Neutrophil (primary cell): ENCODE results near the gene PPHLN1.

ENCODE experiments used
- H3K27ac ChIP-seq: fragments of 200-600 bp; sonication (generic); 2 replicates; pipeline ENCODE4 v1.5.1; 2016; ENCODE audit warnings: mild to moderate bottlenecking, moderate library complexity
- H3K27me3 ChIP-seq: fragments of 200-600 bp; sonication (generic); 2 replicates; pipeline ENCODE4 v1.6.0; 2016; ENCODE audit warnings: mild to moderate bottlenecking
- H3K36me3 ChIP-seq: fragments of 200-600 bp; sonication (generic); 2 replicates; pipeline ENCODE4 v1.5.1; 2017
- H3K4me1 ChIP-seq, 2 experiments: fragments of 200-600 bp in 1 of 2; sonication (generic) in 1 of 2; 1 replicate in 1 of 2; 2 replicates in 1 of 2; pipeline versions ENCODE4 v1.5.1 to v1.6.1; 2013 to 2016; ENCODE audit warnings: low read depth in 1 of 2, low read length in 1 of 2, mild to moderate bottlenecking in 1 of 2, moderate library complexity in 1 of 2; ENCODE audit not compliant: control insufficient read depth in 1 of 2, insufficient read depth in 1 of 2
- H3K4me3 ChIP-seq, 2 experiments: fragments of 200-600 bp in 1 of 2; sonication (generic) in 1 of 2; 1 replicate in 1 of 2; 2 replicates in 1 of 2; pipeline ENCODE4 v1.5.1; 2013 to 2016; ENCODE audit warnings: low read depth in 1 of 2, low read length in 1 of 2, mild to moderate bottlenecking in 1 of 2, moderate library complexity in 1 of 2
- H3K9me3 ChIP-seq: fragments of 200-600 bp; sonication (generic); 2 replicates; pipeline ENCODE4 v1.5.1; 2016
- CTCF ChIP-seq: fragments of 200-600 bp; sonication (generic); IDR thresholded peaks from 2 replicates; pipeline ENCODE4 v1.5.1; 2016; ENCODE audit warnings: antibody characterized with exemption

The PPHLN1 gene

GRCh38 chr12:42483521-42483790, 157.5 kb downstream of the PPHLN1 start:
- no peaks in the 10 kb centered on the region for H3K9me3 ChIP-seq
- H3K4me1 ChIP-seq = peaks cover 15 to 18% of the 10 kb centered on the region in 2 experiments
- peak overlapping the region; percentile 49 to 52 for H3K4me3 ChIP-seq
- TF ChIP-seq CTCF = no peak
- peaks cover 100% of the 10 kb centered on the region for H3K27me3 ChIP-seq
- no peaks in the 10 kb centered on the region for H3K36me3 ChIP-seq
- no peak overlapping the region for H3K27ac ChIP-seq

GRCh38 chr12:42484996-42485395, 159.0 kb downstream of the PPHLN1 start:
- Histone ChIP-seq H3K9me3 (no peaks in the 10 kb centered on the region), H3K4me3 (no peak overlapping the region), H3K27ac (no peak overlapping the region), H3K36me3 (no peaks in the 10 kb centered on the region), H3K27me3 (peaks cover 86% of the 10 kb centered on the region), H3K4me1 (peaks cover 15 to 18% of the 10 kb centered on the region in 2 experiments)
- no peak for TF ChIP-seq CTCF

- no peak overlapping the region for H3K4me3 ChIP-seq
- no peak for TF ChIP-seq CTCF
- H3K4me1 ChIP-seq = peaks cover 15 to 18% of the 10 kb centered on the region in 2 experiments
- H3K9me3 ChIP-seq = no peaks in the 10 kb centered on the region
- no peak overlapping the region for H3K27ac ChIP-seq
- H3K36me3 ChIP-seq = no peaks in the 10 kb centered on the region
- H3K27me3 ChIP-seq = peaks cover 78% of the 10 kb centered on the region
Observed at GRCh38 chr12:42485823-42486222, 159.9 kb downstream of the PPHLN1 start.

- no peaks in the 10 kb centered on the region for H3K36me3 ChIP-seq
- H3K9me3 ChIP-seq = no peaks in the 10 kb centered on the region
- H3K27me3 ChIP-seq = peaks cover 72% of the 10 kb centered on the region
- H3K27ac ChIP-seq = no peak overlapping the region
- TF ChIP-seq CTCF = no peak
- H3K4me3 ChIP-seq = no peak overlapping the region
- peaks cover 15 to 18% of the 10 kb centered on the region in 2 experiments for H3K4me1 ChIP-seq
Observed at GRCh38 chr12:42486407-42486806, 160.4 kb downstream of the PPHLN1 start.

- H3K4me1 ChIP-seq = no peaks in the 10 kb centered on the region
- H3K9me3 ChIP-seq = no peaks in the 10 kb centered on the region
- peaks cover 32% of the 10 kb centered on the region for H3K27me3 ChIP-seq
- no peak for TF ChIP-seq CTCF
- no peak overlapping the region for H3K27ac ChIP-seq
- H3K36me3 ChIP-seq = no peaks in the 10 kb centered on the region
- no peak overlapping the region for H3K4me3 ChIP-seq
Observed at GRCh38 chr12:42490261-42490842, 164.4 kb downstream of the PPHLN1 start.
